ENCODE measurements around the gene RPP25. TPM values are rescaled to one million over a fixed set of nuclear protein-coding genes. Genes with fewer than 3 reads are reported as not detected.

RPP25 gene
- total RNA-seq, 5 donors from 2014 or later (not counting 1 experiment from before 2014, with no cell fraction given) = 0.79 to 4.2 (median 2.8) TPM

Other genes starting within 250 kb of the RPP25 start
- gene CYP1A1, start 231.2 kb downstream of the RPP25 start, total RNA-seq = 1 to 10 TPM in 3 of 5 donors, under 1 TPM in 1, not detected in 1; 0.14 to 3.3 (median 1.9) TPM
- gene CYP1A2, start 207.9 kb downstream of the RPP25 start, total RNA-seq = not detected
- gene CSK, start 174.7 kb downstream of the RPP25 start, total RNA-seq = 100 to 1,000 TPM; 198 to 296 (median 271) TPM
- 1 to 10 TPM in 1 of 5 donors, under 1 TPM in 4; 0.42 to 1.6 (median 0.44) TPM for gene LMAN1L, start 143.9 kb downstream of the RPP25 start, total RNA-seq
- under 1 TPM in 3 of 5 donors, not detected in 2; 0.16 to 0.50 (median 0.26) TPM for gene CPLX3, start 130.1 kb downstream of the RPP25 start, total RNA-seq
- gene ULK3, start 113.6 kb downstream of the RPP25 start, total RNA-seq = 100 to 1,000 TPM in 3 of 5 donors, 10 to 100 TPM in 2; 53.4 to 112 (median 101) TPM
- gene SCAMP2, start 83.4 kb downstream of the RPP25 start, total RNA-seq = 100 to 1,000 TPM in 3 of 5 donors, 10 to 100 TPM in 2; 76.8 to 141 (median 134) TPM
- 10 to 100 TPM; 36.5 to 74.1 (median 66.1) TPM for gene MPI, start 66.7 kb downstream of the RPP25 start, total RNA-seq
- 100 to 1,000 TPM in 2 of 5 donors, 10 to 100 TPM in 3; 46.0 to 108 (median 96.6) TPM for gene FAM219B, start 49.9 kb downstream of the RPP25 start, total RNA-seq
- gene COX5A, start 18.7 kb downstream of the RPP25 start, total RNA-seq = 10 to 100 TPM; 58.5 to 83.1 (median 76.7) TPM
- gene SCAMP5, start 38.8 kb upstream of the RPP25 start, total RNA-seq = 1 to 10 TPM in 1 of 5 donors, under 1 TPM in 4; 0.26 to 8.2 (median 0.51) TPM
- 10 to 100 TPM in 4 of 5 donors, 1 to 10 TPM in 1; 9.3 to 14.3 (median 11.8) TPM for gene PPCDC, start 66.8 kb upstream of the RPP25 start, total RNA-seq
- 10 to 100 TPM; 25.2 to 40.3 (median 37.8) TPM for gene C15orf39, start 245.1 kb upstream of the RPP25 start, total RNA-seq